BJ (cell line): ENCODE results near the gene CHRNA4. TPM values are rescaled to one million over a fixed set of nuclear protein-coding genes. Genes with fewer than 3 reads are reported as not detected.

Experiments used
- CTCF ChIA-PET: fragments of 350-600 bp; formaldehyde crosslinking; extraction: SDS; loops from one replicate; lab custom pipeline; 2021; ENCODE audit warnings: antibody characterized with exemption, inconsistent platforms; lab: Yijun Ruan, JAX
- POLR2A ChIA-PET: fragments of 300-600 bp; sonication (Branson Sonifier 250); formaldehyde crosslinking; extraction: SDS; loops from one replicate; lab custom pipeline; 2021; ENCODE audit warnings: antibody characterized with exemption; lab: Charles Lee
- DNase-seq: peaks from one replicate; pipeline ENCODE4 v3.0.0-alpha.2; 2011; ENCODE audit warnings: low read depth
- H3K27me3 ChIP-seq: 2 replicates; pipeline ENCODE4 v1.6.0; 2011; ENCODE audit warnings: low read length; ENCODE audit not compliant: control insufficient read depth, insufficient read depth
- H3K36me3 ChIP-seq: 2 replicates; pipeline ENCODE4 v1.5.1; 2011; ENCODE audit warnings: low read length; ENCODE audit not compliant: control insufficient read depth, insufficient read depth
- H3K4me3 ChIP-seq: 2 replicates; pipeline ENCODE4 v1.5.1; 2011; ENCODE audit warnings: low read depth, mild to moderate bottlenecking, control low read depth, low read length
- polyA plus RNA-seq: library from polyadenylated mRNA; depleted of rRNA; stranded (reverse); fragments of >200 nt; gene quantifications from 2 replicates; pipeline ENCODE4 v1.2.3, GENCODE V29; 2011
- TF ChIP-seq, protein P1 (sequence below): IDR thresholded peaks from 2 replicates; pipeline ENCODE4 v1.5.1; 2011; ENCODE audit warnings: low read depth, mild to moderate bottlenecking, control low read depth, inconsistent platforms, low read length, moderate library complexity; ENCODE audit not compliant: insufficient read depth

Gene CHRNA4
- polyA plus RNA-seq, 1 experiment: not detected

DNA sequence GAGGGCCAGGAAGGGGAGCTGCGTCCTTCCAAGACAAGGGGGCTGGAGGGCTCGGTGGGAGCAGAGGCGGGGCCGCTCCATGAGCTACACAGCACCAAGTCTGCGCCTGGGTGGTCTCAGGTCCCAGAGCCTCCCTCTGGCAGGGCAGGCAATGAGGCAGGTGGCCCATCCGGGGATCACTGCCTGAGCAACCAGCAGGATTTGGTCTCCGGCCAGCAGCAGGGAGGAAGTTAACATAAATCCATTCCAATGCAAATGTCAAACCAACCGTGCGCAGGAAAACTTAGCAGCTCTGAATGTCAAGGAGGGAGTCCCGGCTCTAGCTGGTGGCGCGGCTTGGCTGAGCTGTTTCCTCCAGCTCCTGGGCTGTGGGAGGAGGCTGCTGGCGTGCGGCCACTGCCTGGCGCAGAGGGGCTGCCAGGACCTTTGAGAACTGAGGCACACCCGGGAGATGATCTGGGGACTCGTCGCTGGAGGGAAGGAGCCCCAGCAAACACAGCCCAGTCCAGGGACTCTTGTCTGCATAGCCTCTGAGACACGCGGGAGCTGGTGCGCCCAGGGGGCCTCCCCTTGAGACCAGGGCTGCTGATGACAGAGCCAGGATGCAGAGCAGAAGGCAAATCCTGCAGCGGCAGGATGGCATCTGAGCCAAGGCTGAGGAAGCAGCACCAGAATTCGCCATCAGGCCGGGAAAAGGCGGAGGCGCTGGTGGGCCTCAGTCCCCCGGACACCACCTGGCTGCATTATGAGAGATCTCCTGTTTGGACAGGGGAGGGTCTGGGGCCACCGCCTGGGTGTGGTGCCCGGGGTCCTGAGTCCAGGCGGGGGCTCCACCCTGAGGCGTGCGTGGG is 33.1 kb upstream of the CHRNA4 start:
- no peak overlapping the region for H3K4me3 ChIP-seq
- H3K27me3 ChIP-seq: no peaks in the 10 kb centered on the region
- no peaks in the 10 kb centered on the region for H3K36me3 ChIP-seq
- CTCF ChIA-PET: interaction anchor here (0.7 to 1.2 kb wide), 3 partner anchors 8 to 14 kb away, joined by 3 to 4 read pairs (median 3); no protein-coding TSS in a partner anchor
- DNase-seq: no peak
- TF ChIP-seq, protein P1, sequence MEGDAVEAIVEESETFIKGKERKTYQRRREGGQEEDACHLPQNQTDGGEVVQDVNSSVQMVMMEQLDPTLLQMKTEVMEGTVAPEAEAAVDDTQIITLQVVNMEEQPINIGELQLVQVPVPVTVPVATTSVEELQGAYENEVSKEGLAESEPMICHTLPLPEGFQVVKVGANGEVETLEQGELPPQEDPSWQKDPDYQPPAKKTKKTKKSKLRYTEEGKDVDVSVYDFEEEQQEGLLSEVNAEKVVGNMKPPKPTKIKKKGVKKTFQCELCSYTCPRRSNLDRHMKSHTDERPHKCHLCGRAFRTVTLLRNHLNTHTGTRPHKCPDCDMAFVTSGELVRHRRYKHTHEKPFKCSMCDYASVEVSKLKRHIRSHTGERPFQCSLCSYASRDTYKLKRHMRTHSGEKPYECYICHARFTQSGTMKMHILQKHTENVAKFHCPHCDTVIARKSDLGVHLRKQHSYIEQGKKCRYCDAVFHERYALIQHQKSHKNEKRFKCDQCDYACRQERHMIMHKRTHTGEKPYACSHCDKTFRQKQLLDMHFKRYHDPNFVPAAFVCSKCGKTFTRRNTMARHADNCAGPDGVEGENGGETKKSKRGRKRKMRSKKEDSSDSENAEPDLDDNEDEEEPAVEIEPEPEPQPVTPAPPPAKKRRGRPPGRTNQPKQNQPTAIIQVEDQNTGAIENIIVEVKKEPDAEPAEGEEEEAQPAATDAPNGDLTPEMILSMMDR: no peak
- POLR2A ChIA-PET: no interaction called here

DNA sequence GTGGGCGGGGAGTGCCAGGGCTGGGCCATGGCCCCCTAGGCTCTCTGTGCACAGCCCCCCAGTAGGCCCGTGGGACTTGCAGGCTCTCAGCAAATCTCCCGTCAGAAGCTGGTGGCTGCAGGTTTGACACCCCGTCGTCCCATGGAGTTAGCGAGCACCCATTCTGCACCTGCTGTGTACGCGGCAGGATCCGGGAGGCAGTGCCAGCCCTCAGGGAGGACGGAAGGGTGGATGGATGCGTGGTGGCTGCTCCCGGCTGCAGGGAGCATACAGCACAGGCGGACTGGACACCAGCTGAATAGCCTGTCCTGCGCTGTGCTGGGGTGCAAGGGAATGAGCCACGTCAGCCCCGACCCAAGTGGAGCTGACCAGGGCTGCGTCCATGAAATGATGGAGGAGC is 32.4 kb upstream of the CHRNA4 start:
- no peaks in the 10 kb centered on the region for H3K36me3 ChIP-seq
- H3K27me3 ChIP-seq: no peaks in the 10 kb centered on the region
- ChIA-PET POLR2A (no interaction called here), CTCF (interaction anchor here (0.7 to 1.2 kb wide), 3 partner anchors 9 to 13 kb away, joined by 3 to 4 read pairs (median 3); no protein-coding TSS in a partner anchor)
- TF ChIP-seq, protein P1: no peak
- DNase-seq: no peak
- H3K4me3 ChIP-seq: no peak overlapping the region

DNA sequence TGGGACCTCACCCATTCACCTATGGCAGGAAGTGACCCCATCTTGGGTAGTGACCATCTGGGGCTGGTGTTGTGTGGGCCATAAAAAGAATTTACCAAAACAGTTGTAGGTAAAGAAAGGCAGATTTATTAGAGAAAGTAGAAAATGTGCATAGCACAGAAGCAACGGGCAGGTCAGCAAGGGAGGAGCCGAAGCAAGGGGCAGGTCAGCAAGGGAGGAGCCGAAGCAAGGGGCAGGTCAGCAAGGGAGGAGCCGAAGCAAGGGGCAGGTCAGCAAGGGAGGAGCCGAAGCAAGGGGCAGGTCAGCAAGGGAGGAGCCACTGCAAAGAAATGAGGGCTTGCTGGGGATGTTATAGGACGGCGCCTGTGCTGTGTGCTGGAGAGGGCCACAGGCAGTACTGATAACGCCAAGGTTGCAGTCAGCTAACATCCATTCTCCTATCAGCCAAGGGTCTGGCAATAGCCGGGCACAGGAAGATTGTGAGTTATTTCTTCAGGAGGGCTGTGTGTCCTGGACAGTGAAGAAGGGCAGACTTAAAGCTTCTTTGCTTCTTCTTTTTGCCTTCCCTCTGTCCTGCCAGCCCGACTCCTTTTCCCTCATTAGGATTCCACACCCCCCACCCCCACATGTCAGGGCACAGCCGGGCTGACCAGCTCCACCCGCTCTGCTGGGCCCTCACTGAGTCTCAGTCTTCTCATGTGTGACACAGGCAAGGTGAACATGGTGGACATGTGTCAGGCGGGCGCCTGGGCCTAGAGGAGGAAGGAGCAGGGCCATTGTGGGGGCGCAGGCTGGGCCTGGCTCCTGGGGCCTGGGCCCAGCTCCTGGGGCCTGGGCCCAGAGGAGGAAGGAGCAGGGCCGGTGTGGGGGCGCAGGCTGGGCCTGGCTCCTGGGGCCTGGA is 31.6 kb upstream of the CHRNA4 start:
- CTCF ChIA-PET: no interaction called here
- TF ChIP-seq, protein P1: no peak
- POLR2A ChIA-PET: no interaction called here
- Histone ChIP-seq H3K4me3 (no peak overlapping the region), H3K36me3 (no peaks in the 10 kb centered on the region), H3K27me3 (no peaks in the 10 kb centered on the region)
- no peak for DNase-seq

DNA sequence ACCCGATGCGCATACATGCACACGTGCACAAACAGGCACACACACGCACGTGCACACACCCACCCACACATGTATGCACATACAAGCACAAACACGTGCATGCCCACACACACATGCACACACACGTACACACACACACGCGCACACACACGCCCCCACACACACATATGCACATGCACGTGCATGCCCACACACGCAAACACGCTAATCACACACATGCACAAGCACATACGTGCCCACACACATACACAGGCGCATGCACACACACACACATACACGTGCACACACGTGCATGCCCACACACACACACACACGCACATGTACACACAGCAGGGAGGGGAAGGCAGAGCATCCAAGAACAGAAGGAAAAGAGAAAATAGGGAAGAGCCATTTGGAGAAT is 26.8 kb upstream of the CHRNA4 start:
- no peaks in the 10 kb centered on the region for H3K36me3 ChIP-seq
- TF ChIP-seq, protein P1: no peak
- DNase-seq: no peak
- CTCF ChIA-PET: no interaction called here
- H3K27me3 ChIP-seq: no peaks in the 10 kb centered on the region
- no peak overlapping the region for H3K4me3 ChIP-seq
- POLR2A ChIA-PET: no interaction called here

DNA sequence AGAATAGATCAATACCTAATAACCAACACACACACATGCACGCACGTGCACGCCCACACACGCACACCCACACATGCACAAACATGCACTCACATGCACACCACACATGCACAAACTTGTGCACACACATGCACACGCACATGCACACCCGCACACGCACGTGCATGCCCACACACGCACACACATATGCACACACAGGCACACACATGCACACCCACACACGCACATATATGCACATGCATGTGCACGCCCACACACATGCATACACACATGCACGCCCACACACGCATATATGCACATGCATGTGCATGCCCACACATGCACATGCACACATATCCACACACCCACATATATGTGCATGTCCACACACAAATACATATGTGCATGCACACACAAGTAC is 26.2 kb upstream of the CHRNA4 start:
- ChIA-PET POLR2A (no interaction called here), CTCF (no interaction called here)
- Histone ChIP-seq H3K4me3 (no peak overlapping the region), H3K36me3 (no peaks in the 10 kb centered on the region), H3K27me3 (no peaks in the 10 kb centered on the region)
- no peak for DNase-seq
- TF ChIP-seq, protein P1: no peak
